ENCODE measurements around the gene PITPNB. TPM values are rescaled to one million over a fixed set of nuclear protein-coding genes. Genes with fewer than 3 reads are reported as not detected.
A peak's percentile ranks its signal among the peaks of the same experiment; 100 is the strongest.

PITPNB gene
- total and polyA plus RNA-seq, 2 of the 13 experiments (the other 11 are each of a cell fraction or from before 2014, with no cell fraction given), result 17.0 to 30.1 TPM

- TF ChIP-seq SIX1 (CRISPR knock-in tag; IDR thresholded peaks at IDR 0.05; ENCODE audit: borderline replicate concordance), result no peak
- TF ChIP-seq ZNF780A (CRISPR knock-in tag; IDR thresholded peaks at IDR 0.05), result peak; percentile 47; the same call in 1 of the 2 replicates
- TF ChIP-seq JUNB (CRISPR knock-in tag; IDR thresholded peaks at IDR 0.05; ENCODE audit: borderline replicate concordance), result no peak
- TF ChIP-seq FOSL1 (CRISPR knock-in tag; IDR thresholded peaks at IDR 0.05; ENCODE audit: borderline replicate concordance), result no peak
- TF ChIP-seq DZIP1 (CRISPR knock-in tag; IDR thresholded peaks at IDR 0.05), result peak; percentile 27; the same call in 1 of the 2 replicates
- no peak for TF ChIP-seq HNRNPL (IDR thresholded peaks at IDR 0.05; ENCODE audit: low read depth, low read length)
- TF ChIP-seq HCFC1 (IDR thresholded peaks at IDR 0.05; ENCODE audit: low read depth, low read length), result peak; percentile 38
- TF ChIP-seq ZNF598 (CRISPR knock-in tag; IDR thresholded peaks at IDR 0.05; ENCODE audit: borderline replicate concordance), result peak; percentile 82
- 0 out of 2 replicates have a peak, but pooled peaks have one; percentile 36 for TF ChIP-seq ZBTB7B (CRISPR knock-in tag; IDR thresholded peaks at IDR 0.05)
- TF ChIP-seq ZNF546 (CRISPR knock-in tag; conservative IDR thresholded peaks at IDR 0.05), result no peak
- TF ChIP-seq MLXIP (CRISPR knock-in tag; IDR thresholded peaks at IDR 0.05; ENCODE audit: borderline replicate concordance), result no peak
- no peak for TF ChIP-seq NR2F1 (CRISPR knock-in tag; IDR thresholded peaks at IDR 0.05)
- TF ChIP-seq ZNF605 (CRISPR knock-in tag; IDR thresholded peaks at IDR 0.05), result no peak
- peak; percentile 8; the same call in 1 of the 2 replicates for TF ChIP-seq ISL2 (CRISPR knock-in tag; IDR thresholded peaks at IDR 0.05)
- TF ChIP-seq THAP8 (CRISPR knock-in tag; IDR thresholded peaks at IDR 0.05; ENCODE audit: borderline replicate concordance), result no peak
- no peak for TF ChIP-seq MZF1 (CRISPR knock-in tag; IDR thresholded peaks at IDR 0.05; ENCODE audit: borderline replicate concordance)
- peak; percentile 65; the same call in 1 of the 2 replicates for TF ChIP-seq ZNF253 (CRISPR knock-in tag; IDR thresholded peaks at IDR 0.05; ENCODE audit: borderline replicate concordance)
- TF ChIP-seq GRHL1 (CRISPR knock-in tag; conservative IDR thresholded peaks at IDR 0.05), result no peak
- TF ChIP-seq ZNF781 (CRISPR knock-in tag; IDR thresholded peaks at IDR 0.05; ENCODE audit: borderline replicate concordance, not compliant biosample characterization), result peak; percentile 47
- peak; percentile 87 for TF ChIP-seq ZNF124 (CRISPR knock-in tag; IDR thresholded peaks at IDR 0.05)
- TF ChIP-seq MTA1 (CRISPR knock-in tag; IDR thresholded peaks at IDR 0.05; ENCODE audit: borderline replicate concordance), result no peak
Measured at GRCh38 chr22:27919222-27919941, at the start of gene PITPNB (continued).
